Loucy (cell line): ENCODE data around the gene SYNPO.

ENCODE experiments used
- EZH2phosphoT487 ChIP-seq: fragments of 200-600 bp; IDR thresholded peaks from 2 replicates; pipeline ENCODE4 v1.6.1; 2018; ENCODE audit warnings: antibody characterized with exemption, mild to moderate bottlenecking, moderate library complexity, borderline replicate concordance
- TF ChIP-seq, protein P1 (sequence below): fragments of 200-600 bp; sonication (generic); conservative IDR thresholded peaks from 2 replicates; pipeline ENCODE4 v1.5.1; 2014; ENCODE audit warnings: mild to moderate bottlenecking, antibody characterized with exemption, low read length

GRCh38 chr5:150644514-150644913 lies 4.1 kb downstream of the SYNPO start:
- TF ChIP-seq, protein P1, sequence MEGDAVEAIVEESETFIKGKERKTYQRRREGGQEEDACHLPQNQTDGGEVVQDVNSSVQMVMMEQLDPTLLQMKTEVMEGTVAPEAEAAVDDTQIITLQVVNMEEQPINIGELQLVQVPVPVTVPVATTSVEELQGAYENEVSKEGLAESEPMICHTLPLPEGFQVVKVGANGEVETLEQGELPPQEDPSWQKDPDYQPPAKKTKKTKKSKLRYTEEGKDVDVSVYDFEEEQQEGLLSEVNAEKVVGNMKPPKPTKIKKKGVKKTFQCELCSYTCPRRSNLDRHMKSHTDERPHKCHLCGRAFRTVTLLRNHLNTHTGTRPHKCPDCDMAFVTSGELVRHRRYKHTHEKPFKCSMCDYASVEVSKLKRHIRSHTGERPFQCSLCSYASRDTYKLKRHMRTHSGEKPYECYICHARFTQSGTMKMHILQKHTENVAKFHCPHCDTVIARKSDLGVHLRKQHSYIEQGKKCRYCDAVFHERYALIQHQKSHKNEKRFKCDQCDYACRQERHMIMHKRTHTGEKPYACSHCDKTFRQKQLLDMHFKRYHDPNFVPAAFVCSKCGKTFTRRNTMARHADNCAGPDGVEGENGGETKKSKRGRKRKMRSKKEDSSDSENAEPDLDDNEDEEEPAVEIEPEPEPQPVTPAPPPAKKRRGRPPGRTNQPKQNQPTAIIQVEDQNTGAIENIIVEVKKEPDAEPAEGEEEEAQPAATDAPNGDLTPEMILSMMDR: no peak
- TF ChIP-seq EZH2phosphoT487: no peak
